ENCODE data around the gene MALAT1.

GRCh38 chr11:65496304-65497140, 2.3 kb upstream of the MALAT1 start:
- TF ChIP-seq CTCF (conservative IDR thresholded peaks at IDR 0.05; ENCODE audit: low read length) (no peak), EZH2phosphoT487 (IDR thresholded peaks at IDR 0.05; ENCODE audit: borderline replicate concordance, low read depth, low read length) (no peak)

Data from OCI-LY7 (cell line).